Measurements from ENCODE around the gene SIRT7. TPM values are rescaled to one million over a fixed set of nuclear protein-coding genes. Genes with fewer than 3 reads are reported as not detected.

Gene SIRT7, protein sequence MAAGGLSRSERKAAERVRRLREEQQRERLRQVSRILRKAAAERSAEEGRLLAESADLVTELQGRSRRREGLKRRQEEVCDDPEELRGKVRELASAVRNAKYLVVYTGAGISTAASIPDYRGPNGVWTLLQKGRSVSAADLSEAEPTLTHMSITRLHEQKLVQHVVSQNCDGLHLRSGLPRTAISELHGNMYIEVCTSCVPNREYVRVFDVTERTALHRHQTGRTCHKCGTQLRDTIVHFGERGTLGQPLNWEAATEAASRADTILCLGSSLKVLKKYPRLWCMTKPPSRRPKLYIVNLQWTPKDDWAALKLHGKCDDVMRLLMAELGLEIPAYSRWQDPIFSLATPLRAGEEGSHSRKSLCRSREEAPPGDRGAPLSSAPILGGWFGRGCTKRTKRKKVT
- 10 to 100 TPM; 41.1 to 47.2 (median 46.3) TPM for total RNA-seq

DNA sequence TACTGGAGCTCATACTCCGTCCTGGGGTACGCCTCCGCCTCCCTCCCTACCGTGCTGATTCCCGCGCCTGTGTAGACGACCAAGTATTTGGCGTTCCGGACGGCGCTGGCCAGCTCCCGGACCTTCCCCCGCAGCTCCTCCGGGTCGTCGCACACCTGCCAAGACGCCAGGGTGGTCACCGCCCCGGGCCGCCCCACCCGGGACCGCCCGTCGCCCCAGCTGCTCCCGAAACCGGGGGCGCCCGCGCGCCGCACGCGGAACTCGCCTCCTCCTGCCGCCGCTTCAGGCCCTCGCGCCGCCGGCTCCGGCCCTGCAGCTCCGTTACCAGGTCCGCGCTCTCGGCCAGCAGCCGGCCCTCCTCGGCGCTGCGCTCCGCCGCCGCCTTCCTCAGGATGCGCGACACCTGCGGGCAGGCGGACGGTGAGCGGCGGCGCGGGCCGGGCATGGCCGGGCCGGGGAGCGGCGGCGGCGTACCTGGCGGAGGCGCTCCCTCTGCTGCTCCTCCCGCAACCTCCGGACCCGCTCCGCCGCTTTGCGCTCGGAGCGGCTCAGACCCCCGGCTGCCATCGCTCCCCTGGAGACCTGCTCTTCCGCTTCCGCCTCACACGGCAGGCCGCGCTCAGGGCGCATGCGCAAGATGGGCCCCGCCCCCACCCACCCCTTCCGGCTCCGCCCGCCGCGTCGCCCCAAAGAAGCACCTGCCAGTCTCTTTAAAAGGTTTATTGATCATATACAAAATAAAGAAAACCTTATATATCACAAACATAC is at the start of gene SIRT7:
SIRT7 (minus strand) TSS at position 612 of the 768 bp plus-strand sequence; CDS start at position 567, 45 bp downstream.
- H3K4me3 Mint-ChIP-seq, result peak within 1 kb of the TSS; percentile 89

GRCh38 chr17:81967244-81967532 is 49.2 kb upstream of the SIRT7 start:
- H3K4me1 Mint-ChIP-seq (ENCODE audit: low read depth), result peaks cover 11% of the 10 kb centered on the region

More for the DNA sequence above, at the start of gene SIRT7:
- Mint-ChIP-seq H3K27me3 (ENCODE audit: low read depth) (no peaks in the 10 kb centered on the region), H3K9me3 (no peaks in the 10 kb centered on the region), H3K4me1 (ENCODE audit: low read depth) (peaks cover 24% of the 10 kb centered on the region), H3K36me3 (ENCODE audit: insufficient read depth) (peaks cover 22% of the 10 kb centered on the region)
- DNase-seq (peak; percentile 82), ATAC-seq (peak; percentile 89 to 91)

DNA sequence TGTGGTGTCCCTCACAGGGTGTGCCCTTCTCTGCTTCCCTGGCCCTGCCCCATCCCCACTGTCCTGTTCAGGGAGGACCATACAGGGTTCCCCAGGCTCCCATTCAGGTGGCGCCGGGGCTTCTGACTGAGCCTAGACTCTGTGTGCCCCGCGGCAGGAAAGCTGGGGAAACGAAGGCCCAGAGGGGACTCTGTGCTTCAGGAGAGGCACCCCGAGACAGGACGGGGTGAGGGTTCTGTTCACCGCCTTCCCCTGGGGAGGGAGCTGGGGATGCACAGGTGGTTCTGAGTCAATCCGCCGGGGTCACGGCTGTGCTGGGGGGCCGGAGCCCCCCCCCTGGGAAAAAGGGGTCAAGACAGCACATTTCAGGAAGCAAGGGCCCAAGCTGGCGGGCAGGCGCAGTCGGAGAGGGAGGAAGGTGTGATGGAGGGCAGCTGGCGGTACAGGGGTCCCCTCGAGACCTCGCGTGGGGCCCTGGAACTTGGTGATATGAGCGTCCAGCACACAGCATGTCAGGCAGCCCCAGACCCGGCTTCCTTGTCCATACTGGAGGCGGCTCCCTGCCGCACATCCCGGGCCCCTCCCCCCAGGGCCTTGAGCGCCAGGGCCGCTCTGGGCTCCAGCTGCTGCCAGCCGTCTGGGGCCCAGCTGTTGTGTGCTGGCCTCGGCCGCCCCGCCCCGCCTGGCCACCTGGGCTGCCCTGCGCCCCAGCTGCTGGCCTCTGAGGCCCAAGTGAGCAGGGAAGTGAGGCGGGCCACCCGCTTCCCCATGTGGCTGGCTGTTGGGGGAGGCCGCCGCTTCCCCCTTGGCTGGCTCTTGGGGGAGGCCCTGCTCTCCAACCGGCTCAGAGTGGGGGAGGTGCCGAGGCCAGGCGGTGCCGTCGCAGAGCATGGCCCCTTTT is 48.6 kb upstream of the SIRT7 start:
- ATAC-seq (no peak), DNase-seq (no peak)
- Mint-ChIP-seq H3K4me3 (no peak overlapping the region), H3K36me3 (ENCODE audit: insufficient read depth) (no peaks in the 10 kb centered on the region), H3K9me3 (no peaks in the 10 kb centered on the region), H3K4me1 (ENCODE audit: low read depth) (peaks cover 11% of the 10 kb centered on the region), H3K27me3 (ENCODE audit: low read depth) (peaks cover 6% of the 10 kb centered on the region)

More at GRCh38 chr17:81967244-81967532, 49.2 kb upstream of the SIRT7 start:
- ATAC-seq (peak in 1 of 2 donors; percentile 4), DNase-seq (no peak)
- Mint-ChIP-seq H3K27me3 (ENCODE audit: low read depth) (peaks cover 4% of the 10 kb centered on the region), H3K36me3 (ENCODE audit: insufficient read depth) (no peaks in the 10 kb centered on the region), H3K4me3 (no peak overlapping the region), H3K9me3 (no peaks in the 10 kb centered on the region)

DNA sequence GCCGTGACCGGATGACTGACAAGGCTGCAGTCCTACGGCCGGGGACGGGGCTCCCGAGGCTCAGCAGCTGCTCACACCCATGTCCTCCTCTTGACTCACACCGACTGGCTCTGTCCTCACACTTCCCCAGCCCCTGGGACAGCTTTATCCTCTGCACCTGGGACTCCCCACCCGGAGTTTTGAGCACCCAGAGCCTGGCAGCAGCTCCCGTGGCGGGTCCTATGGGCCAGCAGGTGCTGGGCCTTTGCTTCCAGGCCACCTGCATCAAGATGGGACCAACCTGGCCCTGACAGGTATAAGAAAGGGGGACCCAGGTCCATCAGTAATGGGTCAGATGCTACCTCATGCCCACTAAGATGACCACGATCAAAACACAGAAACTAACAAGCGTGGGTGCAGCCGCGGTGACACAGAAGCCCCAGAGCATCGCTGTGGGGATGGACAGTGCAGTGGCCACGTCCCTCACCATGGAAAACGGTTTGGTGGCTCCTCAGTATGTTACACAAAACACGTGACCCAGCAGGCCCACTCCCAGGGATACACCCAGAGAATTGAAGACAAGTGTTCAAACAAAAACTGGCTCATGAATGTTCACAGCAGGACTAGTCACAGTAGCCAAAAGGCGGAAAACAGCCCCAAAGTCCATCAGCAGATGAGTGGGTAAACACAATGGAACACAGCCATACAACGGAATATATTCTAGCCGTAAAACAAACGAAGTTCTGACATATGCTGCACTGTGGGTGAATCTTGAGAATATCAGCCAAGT is 46.3 kb upstream of the SIRT7 start:
- Mint-ChIP-seq H3K27me3 (ENCODE audit: low read depth) (peaks cover 8% of the 10 kb centered on the region), H3K9me3 (no peaks in the 10 kb centered on the region), H3K4me3 (no peak overlapping the region), H3K36me3 (ENCODE audit: insufficient read depth) (no peaks in the 10 kb centered on the region), H3K4me1 (ENCODE audit: low read depth) (peaks cover 11% of the 10 kb centered on the region)
- ATAC-seq (no peak), DNase-seq (no peak)

DNA sequence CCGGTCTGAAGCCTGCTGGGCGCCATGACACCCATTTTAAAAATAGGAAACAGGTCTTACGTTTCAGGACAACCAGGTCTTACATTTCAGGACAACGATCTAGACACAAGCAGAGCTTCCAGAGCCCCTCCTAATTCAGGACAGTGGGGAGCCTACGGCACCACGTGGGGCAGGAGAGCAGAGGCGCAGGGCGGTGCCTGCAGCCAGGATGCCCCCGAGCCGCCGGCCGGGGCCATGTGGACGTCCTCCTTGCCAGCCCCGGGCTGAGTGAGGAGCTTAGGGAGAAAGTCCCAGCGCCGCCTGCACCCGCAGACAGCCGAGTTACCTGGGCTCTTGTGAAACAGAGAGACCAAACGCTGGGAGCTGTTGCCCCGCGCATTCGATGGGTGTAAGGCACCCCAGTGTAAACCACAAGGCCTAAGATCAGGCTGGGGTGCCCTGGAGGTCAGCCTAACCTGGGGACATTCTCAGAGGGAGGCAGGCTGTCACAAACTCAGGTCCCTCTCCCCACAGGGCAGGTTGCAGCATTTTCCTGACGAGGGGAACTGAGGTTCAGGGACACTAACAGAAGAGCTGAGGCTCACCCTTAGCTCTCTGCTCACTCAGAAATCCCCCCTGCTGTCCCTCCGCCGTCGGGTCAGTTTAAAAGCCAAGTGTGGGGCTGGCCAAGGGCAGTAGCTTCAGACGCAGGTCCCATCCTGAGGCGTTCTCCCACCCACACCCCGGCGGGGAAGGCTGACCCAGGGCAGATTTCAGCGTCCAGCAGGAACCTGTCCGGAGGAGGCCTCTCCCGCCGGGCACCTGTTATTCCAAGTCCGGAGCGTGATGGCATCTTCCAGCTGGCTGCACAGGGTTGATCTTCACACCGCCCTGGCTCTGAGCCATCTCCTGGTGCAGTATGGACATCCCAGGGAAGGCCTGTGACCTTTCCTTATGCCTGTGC is 44.8 kb upstream of the SIRT7 start:
- Mint-ChIP-seq H3K9me3 (no peaks in the 10 kb centered on the region), H3K4me3 (no peak overlapping the region), H3K27me3 (ENCODE audit: low read depth) (peaks cover 18% of the 10 kb centered on the region), H3K4me1 (ENCODE audit: low read depth) (peaks cover 3% of the 10 kb centered on the region), H3K36me3 (ENCODE audit: insufficient read depth) (no peaks in the 10 kb centered on the region)
- ATAC-seq (no peak), DNase-seq (no peak)

GRCh38 chr17:81961521-81962498 is 43.8 kb upstream of the SIRT7 start:
- Mint-ChIP-seq H3K27me3 (ENCODE audit: low read depth) (peaks cover 23% of the 10 kb centered on the region), H3K4me1 (ENCODE audit: low read depth) (peaks cover 3% of the 10 kb centered on the region), H3K9me3 (no peaks in the 10 kb centered on the region), H3K4me3 (no peak overlapping the region), H3K36me3 (ENCODE audit: insufficient read depth) (no peaks in the 10 kb centered on the region)
- no peak for ATAC-seq
- no peak for DNase-seq

GRCh38 chr17:81961087-81961511 is 43.1 kb upstream of the SIRT7 start, which contains the start of gene NOTUM:
Gene NOTUM, minus strand, starts transcription at chr17:81961187. Its CDS starts 278 bp downstream, at chr17:81960909.
- DNase-seq (no peak), ATAC-seq (peak in 1 of 2 donors; percentile 17)
- Mint-ChIP-seq H3K36me3 (ENCODE audit: insufficient read depth) (no peaks in the 10 kb centered on the region), H3K4me3 (no peak within 1 kb of the TSS), H3K4me1 (ENCODE audit: low read depth) (peaks cover 3% of the 10 kb centered on the region), H3K9me3 (no peaks in the 10 kb centered on the region), H3K27me3 (ENCODE audit: low read depth) (peaks cover 23% of the 10 kb centered on the region)

DNA sequence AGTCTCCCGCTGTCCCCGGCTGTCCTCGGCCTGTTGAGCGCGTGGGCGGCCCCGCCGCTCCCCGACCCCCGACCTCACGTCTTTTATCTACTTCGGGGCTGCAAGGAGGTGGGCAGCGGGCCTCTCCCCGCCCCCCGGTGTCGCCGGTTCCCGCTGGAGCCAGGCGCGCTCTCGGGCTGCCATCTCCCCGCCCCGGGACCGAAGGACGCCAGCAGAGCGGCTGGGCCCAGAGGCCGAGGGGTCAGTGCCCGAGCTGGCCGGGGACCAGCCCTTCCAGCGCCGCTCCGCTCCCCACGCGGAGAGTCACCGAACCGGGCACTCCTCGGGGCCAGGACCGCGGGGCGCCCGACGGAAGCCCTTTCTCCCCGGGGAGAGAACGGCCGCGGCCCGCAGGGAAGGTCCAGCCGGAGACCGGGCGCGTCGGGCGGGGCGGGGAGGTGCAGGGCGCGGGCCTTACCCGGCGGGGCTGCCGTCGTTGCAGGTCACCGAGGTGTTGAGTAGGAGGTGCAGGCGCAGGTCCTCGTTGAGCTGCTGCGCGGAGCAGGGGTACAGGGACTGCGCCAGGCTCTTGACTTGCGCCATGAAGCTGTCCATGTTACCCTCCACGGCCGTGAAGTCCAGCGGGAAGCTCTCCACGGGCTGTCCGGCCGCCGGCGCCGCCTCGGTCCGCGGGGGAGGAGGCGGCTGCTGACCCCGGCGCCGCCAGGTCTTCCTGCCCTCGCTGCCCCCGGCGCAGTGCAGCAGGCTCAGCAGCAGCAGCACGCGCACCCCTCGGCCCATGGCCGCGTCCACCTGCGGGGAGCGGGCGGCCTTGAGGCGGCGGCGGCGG is 42.4 kb upstream of the SIRT7 start:
- Mint-ChIP-seq H3K27me3 (ENCODE audit: low read depth) (peaks cover 23% of the 10 kb centered on the region), H3K9me3 (no peaks in the 10 kb centered on the region), H3K4me1 (ENCODE audit: low read depth) (peaks cover 3% of the 10 kb centered on the region), H3K36me3 (ENCODE audit: insufficient read depth) (no peaks in the 10 kb centered on the region), H3K4me3 (no peak overlapping the region)
- ATAC-seq, result peak in 1 of 2 donors; percentile 2
- no peak for DNase-seq

GRCh38 chr17:81959362-81960129 is 41.6 kb upstream of the SIRT7 start:
- H3K4me1 Mint-ChIP-seq (ENCODE audit: low read depth), result peaks cover 3% of the 10 kb centered on the region
- peak; percentile 93 to 95 for ATAC-seq
- no peaks in the 10 kb centered on the region for H3K36me3 Mint-ChIP-seq (ENCODE audit: insufficient read depth)
- H3K4me3 Mint-ChIP-seq, result no peak overlapping the region
- H3K27me3 Mint-ChIP-seq (ENCODE audit: low read depth), result peaks cover 23% of the 10 kb centered on the region
- DNase-seq, result peak; percentile 84
- no peaks in the 10 kb centered on the region for H3K9me3 Mint-ChIP-seq

DNA sequence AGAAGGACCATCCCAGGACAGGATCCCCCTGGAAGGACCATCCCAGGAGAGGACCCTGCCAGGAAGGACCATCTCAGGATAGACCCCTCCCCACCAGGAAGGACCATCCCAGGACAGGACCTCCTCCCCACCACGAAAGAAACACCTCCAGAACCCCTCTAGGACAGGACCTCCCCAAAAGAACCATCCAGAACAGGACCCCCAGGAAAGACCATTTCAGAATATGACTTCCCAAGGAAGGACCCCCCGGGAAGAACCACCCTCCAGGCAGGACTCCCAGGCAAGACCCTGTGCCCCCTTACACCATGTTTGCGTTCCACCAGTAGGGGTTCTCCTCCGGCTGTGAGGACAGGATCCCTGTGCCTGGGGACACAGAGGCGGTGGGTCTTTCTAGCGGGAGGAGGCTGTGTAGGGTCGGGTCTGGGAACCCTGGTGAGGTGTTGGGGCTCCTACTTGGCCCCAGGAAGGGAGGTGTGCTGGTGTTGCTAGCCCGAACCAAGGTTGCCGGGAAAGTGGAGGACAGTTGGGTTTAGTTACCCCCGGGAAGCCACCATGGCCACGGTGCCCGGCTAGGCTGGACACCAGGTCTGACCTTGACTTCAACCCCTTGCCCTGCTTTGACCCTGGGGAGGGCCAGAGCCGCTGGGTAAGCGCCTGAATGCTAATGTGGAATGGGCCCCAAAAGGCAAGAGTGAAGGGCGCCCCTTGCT is 40.8 kb upstream of the SIRT7 start:
- Mint-ChIP-seq H3K27me3 (ENCODE audit: low read depth) (peaks cover 23% of the 10 kb centered on the region), H3K36me3 (ENCODE audit: insufficient read depth) (no peaks in the 10 kb centered on the region), H3K9me3 (no peaks in the 10 kb centered on the region), H3K4me1 (ENCODE audit: low read depth) (peaks cover 3% of the 10 kb centered on the region), H3K4me3 (peak overlapping the region; percentile 45)
- DNase-seq, result no peak
- no peak for ATAC-seq

All from activated T-cell treated with anti-CD3 and anti-CD28 coated beads, Interleukin-2, amount 50 U/mL, for 4 hours (primary cell).